ENCODE data around the gene CHD6. TPM values are rescaled to one million over a fixed set of nuclear protein-coding genes. Genes with fewer than 3 reads are reported as not detected.
A peak's percentile ranks its signal among the peaks of the same experiment; 100 is the strongest.

CHD6 gene
- total and polyA plus RNA-seq, 3 donors from 2014 or later, result 21.3 to 73.9 (median 71.5) TPM

DNA sequence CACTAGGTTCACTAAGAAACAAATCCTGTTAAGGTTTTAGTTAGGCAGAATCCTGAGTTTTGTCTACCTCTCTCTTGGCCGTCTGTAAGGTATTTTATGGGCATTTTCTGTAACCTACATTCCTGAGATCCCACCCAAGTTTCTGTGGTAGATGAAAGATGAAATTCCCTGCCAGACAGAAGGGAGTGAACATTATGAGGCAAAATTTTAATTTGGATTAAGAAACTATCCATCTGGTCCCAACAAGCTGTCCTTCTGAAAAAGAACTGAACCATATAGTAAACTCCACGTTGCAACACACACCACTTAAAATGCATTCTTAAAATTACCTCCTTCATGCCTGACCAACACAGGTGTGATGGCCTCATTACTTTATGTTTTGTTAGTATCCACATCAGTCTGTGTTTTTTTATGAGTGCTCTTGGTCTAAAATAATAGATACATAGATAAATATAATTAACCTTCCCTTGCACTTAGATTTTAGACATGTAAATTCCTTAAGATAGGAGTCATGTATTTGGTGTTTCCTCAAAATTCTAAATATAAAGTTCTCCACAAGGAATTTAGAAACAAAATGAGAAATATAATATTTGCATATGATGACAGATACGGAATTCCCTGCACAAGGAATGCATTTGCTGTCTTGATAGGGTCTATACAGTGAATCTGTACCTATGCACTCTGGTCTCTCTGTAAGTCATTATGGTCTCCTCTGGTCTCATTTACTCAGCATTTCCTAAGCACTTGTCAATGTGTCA, 86.5 kb downstream of the CHD6 start:
- TF ChIP-seq, protein P1, sequence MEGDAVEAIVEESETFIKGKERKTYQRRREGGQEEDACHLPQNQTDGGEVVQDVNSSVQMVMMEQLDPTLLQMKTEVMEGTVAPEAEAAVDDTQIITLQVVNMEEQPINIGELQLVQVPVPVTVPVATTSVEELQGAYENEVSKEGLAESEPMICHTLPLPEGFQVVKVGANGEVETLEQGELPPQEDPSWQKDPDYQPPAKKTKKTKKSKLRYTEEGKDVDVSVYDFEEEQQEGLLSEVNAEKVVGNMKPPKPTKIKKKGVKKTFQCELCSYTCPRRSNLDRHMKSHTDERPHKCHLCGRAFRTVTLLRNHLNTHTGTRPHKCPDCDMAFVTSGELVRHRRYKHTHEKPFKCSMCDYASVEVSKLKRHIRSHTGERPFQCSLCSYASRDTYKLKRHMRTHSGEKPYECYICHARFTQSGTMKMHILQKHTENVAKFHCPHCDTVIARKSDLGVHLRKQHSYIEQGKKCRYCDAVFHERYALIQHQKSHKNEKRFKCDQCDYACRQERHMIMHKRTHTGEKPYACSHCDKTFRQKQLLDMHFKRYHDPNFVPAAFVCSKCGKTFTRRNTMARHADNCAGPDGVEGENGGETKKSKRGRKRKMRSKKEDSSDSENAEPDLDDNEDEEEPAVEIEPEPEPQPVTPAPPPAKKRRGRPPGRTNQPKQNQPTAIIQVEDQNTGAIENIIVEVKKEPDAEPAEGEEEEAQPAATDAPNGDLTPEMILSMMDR (IDR thresholded peaks at IDR 0.05), result no peak
- no peak for TF ChIP-seq POLR2A (IDR thresholded peaks at IDR 0.05)

DNA sequence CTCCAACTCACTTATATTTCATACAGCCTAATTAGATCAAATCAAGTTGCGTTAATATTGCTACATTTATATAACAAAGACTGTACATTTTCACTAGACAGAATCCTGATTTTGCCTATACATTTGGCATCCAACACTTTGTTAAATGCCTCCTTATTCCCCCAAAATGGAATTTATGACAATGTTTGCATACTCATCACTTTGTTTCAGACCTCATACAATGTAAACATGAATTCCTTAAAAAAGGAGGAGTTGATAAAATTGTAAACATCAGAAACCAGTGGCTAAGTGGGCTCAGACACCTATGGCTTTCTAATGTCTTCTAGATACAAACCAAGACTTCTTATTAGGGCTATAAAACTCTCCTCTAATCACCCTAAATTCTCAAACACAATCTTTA, 87.3 kb downstream of the CHD6 start:
- intact Hi-C loops (cut with DNase I; ENCODE audit: low total_unique reads), result no loop called here
- Histone ChIP-seq H3K9me3 (no peaks in the 10 kb centered on the region), H3K27me3 (no peaks in the 10 kb centered on the region), H3K36me3 (ENCODE audit: low read depth, missing control alignments) (no peaks in the 10 kb centered on the region), H3K27ac (no peak overlapping the region), H3K4me3 (no peak overlapping the region), H3K4me1 (peaks cover 3% of the 10 kb centered on the region)
- WGBS, 2 donors, result 82 to 95% methylated on average over 1 of the region's 1 CpG
- no peak for TF ChIP-seq POLR2A (IDR thresholded peaks at IDR 0.05)
- TF ChIP-seq, protein P1 (IDR thresholded peaks at IDR 0.05), result no peak
- DNase-seq, result no peak

More for the DNA sequence above, 86.5 kb downstream of the CHD6 start:
- Histone ChIP-seq H3K9me3 (no peaks in the 10 kb centered on the region), H3K27ac (no peak overlapping the region), H3K27me3 (no peaks in the 10 kb centered on the region), H3K4me3 (no peak overlapping the region), H3K36me3 (ENCODE audit: low read depth, missing control alignments) (no peaks in the 10 kb centered on the region), H3K4me1 (no peaks in the 10 kb centered on the region)
- intact Hi-C loops (cut with DNase I; ENCODE audit: low total_unique reads), result no loop called here
- 86 to 95% methylated on average over 3 of the region's 3 CpGs for WGBS, 2 donors
- no peak for DNase-seq

DNA sequence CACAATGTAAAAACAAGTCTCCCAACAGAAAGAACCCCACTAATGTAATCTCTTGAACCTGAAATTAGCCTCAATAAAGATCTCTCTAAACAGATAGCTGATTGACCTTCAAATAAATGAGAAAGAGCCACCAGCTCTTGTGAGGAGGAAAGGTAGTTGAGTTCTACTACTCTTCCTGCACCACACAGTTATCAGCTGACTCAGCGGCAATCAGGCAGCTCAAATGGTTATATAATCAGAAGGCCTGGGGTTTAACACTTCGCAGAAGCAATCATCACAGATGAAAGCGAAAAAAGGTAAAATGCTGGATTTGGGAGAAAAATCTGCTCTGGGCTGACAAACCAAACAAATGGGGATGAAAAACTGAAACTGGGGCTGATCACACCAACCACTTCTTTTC, 91.8 kb downstream of the CHD6 start:
- DNase-seq, result peak; percentile 21
- 62 to 77% methylated on average over 3 of the region's 3 CpGs for WGBS, 2 donors
- no peaks in the 10 kb centered on the region for H3K9me3 ChIP-seq
- H3K4me3 ChIP-seq, result no peak overlapping the region
- H3K36me3 ChIP-seq (ENCODE audit: low read depth, missing control alignments), result no peaks in the 10 kb centered on the region
- H3K4me1 ChIP-seq, result peaks cover 13% of the 10 kb centered on the region
- no peaks in the 10 kb centered on the region for H3K27me3 ChIP-seq
- intact Hi-C loops (cut with DNase I; ENCODE audit: low total_unique reads), result no loop called here
- no peak overlapping the region for H3K27ac ChIP-seq
- TF ChIP-seq, protein P1 (IDR thresholded peaks at IDR 0.05), result no peak
- TF ChIP-seq POLR2A (IDR thresholded peaks at IDR 0.05), result no peak

DNA sequence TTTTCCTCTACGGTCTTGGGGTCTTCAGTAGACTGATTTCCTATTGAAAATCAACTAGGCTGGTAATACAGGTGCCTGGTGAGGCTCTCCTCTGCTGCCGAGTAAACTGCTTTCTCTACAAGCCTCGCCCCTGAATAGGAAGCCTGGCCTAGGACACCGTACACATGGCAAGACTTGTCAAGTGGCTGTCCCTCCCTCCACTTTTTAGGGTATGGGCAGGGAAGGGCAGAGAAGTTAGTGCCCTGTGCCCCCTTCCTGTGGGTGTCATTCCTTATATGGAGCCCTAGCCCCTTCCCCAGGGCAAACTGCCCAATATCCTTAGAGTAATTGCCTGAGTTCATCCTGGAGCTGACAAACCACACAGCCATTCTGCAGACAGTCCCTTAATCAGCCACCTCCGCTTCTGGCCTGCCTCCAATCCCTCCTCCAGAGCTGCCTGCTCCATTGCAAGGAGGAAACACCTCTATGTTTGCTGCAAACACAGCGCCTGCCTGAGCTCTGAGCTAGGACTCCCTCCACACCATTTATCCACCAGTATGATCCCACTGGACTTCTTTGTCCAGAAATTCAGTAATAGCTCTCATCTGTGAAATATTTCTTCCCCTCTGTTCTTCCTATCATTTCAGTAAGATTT, 93.1 kb downstream of the CHD6 start:
- no peak overlapping the region for H3K4me3 ChIP-seq
- intact Hi-C loops (cut with DNase I; ENCODE audit: low total_unique reads), result no loop called here
- no peak for TF ChIP-seq POLR2A (IDR thresholded peaks at IDR 0.05)
- TF ChIP-seq, protein P1 (IDR thresholded peaks at IDR 0.05), result no peak
- peak; percentile 85 for DNase-seq
- no peaks in the 10 kb centered on the region for H3K36me3 ChIP-seq (ENCODE audit: low read depth, missing control alignments)
- 38 to 66% methylated on average over 6 of the region's 6 CpGs for WGBS, 2 donors
- H3K4me1 ChIP-seq, result peaks cover 13% of the 10 kb centered on the region
- no peaks in the 10 kb centered on the region for H3K9me3 ChIP-seq
- no peaks in the 10 kb centered on the region for H3K27me3 ChIP-seq
- H3K27ac ChIP-seq, result peak overlapping the region in 1 of 2 donors; percentile 10

All from testis (tissue), 3 donors.